ENCODE measurements around the gene NEGR1. TPM values are rescaled to one million over a fixed set of nuclear protein-coding genes. Genes with fewer than 3 reads are reported as not detected.

NEGR1 gene
- total and polyA plus RNA-seq, 2 experiments from 2014 or later: 0.57 to 0.94 TPM

DNA sequence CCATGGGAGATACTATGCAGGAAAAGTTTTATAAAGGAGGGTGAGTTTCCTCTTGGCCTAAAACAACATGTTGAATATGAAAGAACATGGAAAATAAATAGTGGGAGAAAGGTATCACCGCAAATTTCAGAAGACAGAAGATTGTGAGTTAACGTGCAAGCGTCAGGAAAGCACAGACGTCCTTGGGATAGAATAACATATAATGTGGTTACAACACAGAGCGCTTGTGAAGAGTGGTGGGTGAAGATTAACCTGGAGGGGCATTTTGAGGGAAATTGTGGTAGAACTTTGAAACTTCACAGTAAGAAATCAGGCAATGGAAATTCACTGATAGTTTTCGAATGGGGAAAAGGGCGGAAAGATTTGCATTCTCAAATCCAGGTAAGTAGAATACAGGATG, 47.3 kb downstream of the NEGR1 start (continued):
- TF ChIP-seq, protein P1, sequence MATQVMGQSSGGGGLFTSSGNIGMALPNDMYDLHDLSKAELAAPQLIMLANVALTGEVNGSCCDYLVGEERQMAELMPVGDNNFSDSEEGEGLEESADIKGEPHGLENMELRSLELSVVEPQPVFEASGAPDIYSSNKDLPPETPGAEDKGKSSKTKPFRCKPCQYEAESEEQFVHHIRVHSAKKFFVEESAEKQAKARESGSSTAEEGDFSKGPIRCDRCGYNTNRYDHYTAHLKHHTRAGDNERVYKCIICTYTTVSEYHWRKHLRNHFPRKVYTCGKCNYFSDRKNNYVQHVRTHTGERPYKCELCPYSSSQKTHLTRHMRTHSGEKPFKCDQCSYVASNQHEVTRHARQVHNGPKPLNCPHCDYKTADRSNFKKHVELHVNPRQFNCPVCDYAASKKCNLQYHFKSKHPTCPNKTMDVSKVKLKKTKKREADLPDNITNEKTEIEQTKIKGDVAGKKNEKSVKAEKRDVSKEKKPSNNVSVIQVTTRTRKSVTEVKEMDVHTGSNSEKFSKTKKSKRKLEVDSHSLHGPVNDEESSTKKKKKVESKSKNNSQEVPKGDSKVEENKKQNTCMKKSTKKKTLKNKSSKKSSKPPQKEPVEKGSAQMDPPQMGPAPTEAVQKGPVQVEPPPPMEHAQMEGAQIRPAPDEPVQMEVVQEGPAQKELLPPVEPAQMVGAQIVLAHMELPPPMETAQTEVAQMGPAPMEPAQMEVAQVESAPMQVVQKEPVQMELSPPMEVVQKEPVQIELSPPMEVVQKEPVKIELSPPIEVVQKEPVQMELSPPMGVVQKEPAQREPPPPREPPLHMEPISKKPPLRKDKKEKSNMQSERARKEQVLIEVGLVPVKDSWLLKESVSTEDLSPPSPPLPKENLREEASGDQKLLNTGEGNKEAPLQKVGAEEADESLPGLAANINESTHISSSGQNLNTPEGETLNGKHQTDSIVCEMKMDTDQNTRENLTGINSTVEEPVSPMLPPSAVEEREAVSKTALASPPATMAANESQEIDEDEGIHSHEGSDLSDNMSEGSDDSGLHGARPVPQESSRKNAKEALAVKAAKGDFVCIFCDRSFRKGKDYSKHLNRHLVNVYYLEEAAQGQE (IDR thresholded peaks at IDR 0.05; ENCODE audit: unreplicated experiment): no peak
- no peak for TF ChIP-seq STAT1 (IDR thresholded peaks at IDR 0.05; ENCODE audit: unreplicated experiment)
- no peak for TF ChIP-seq ZNF114 (CRISPR knock-in tag; IDR thresholded peaks at IDR 0.05)
- no peak for TF ChIP-seq NANOG (IDR thresholded peaks at IDR 0.05; ENCODE audit: borderline replicate concordance)
- TF ChIP-seq JUNB (IDR thresholded peaks at IDR 0.05; ENCODE audit: unreplicated experiment): no peak
- TF ChIP-seq EZH2 (IDR thresholded peaks at IDR 0.05; ENCODE audit: low read depth, unreplicated experiment): no peak
- no peak for TF ChIP-seq EZH2phosphoT487 (IDR thresholded peaks at IDR 0.05; ENCODE audit: unreplicated experiment)
- no peak for TF ChIP-seq ZNF331 (CRISPR knock-in tag; IDR thresholded peaks at IDR 0.05; ENCODE audit: low read depth)

DNA sequence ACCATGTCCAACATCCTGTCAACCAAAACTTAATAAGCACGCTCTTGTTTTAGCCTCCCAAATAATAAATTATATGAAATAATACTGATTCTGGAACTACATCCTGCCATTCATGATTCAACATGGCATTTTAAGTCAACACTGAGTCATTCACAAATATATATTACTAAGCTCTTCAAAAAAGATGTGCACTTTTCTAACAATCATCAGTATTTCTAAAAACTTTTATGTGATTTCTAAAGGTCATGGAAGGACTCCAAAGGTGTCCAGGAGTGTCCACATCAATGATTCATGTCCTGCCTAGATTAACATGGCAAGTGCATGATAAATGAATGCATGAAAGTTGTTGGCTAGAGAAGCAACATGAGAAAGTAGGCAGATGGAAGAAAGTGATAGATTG, 51.6 kb downstream of the NEGR1 start:
- no peak overlapping the region for H3K27ac ChIP-seq (ENCODE audit: low read depth)
- Mint-ChIP-seq H3K27me3 (ENCODE audit: insufficient read depth, low read depth, poor library complexity) (no peaks in the 10 kb centered on the region), H3K9me3 (no peaks in the 10 kb centered on the region), H3K4me3 (no peak overlapping the region), H3K27ac (no peak overlapping the region), H3K4me1 (no peaks in the 10 kb centered on the region), H3K36me3 (ENCODE audit: low read depth) (no peaks in the 10 kb centered on the region)
- H3F3A ChIP-seq (replicated peaks; ENCODE audit: low read depth): no peaks in the 10 kb centered on the region
- H3K4me3 ChIP-seq: no peak overlapping the region
- no peaks in the 10 kb centered on the region for H4K20me1 ChIP-seq (replicated peaks; ENCODE audit: insufficient read depth)
- no peaks in the 10 kb centered on the region for H3K79me2 ChIP-seq (replicated peaks; ENCODE audit: insufficient read depth)
- no peak overlapping the region for H2AFZ ChIP-seq
- no peak overlapping the region for H3K4me2 ChIP-seq
- no peaks in the 10 kb centered on the region for H3K27me3 ChIP-seq (ENCODE audit: insufficient read depth)
- no peaks in the 10 kb centered on the region; the same call in 1 of the 2 replicates for H3K9me2 ChIP-seq (ENCODE audit: insufficient read depth)
- H3K36me3 ChIP-seq (ENCODE audit: insufficient read depth): no peaks in the 10 kb centered on the region
- DNase-seq (ENCODE audit: low spot score): no peak
- no peak for ATAC-seq
- no peaks in the 10 kb centered on the region for H3K4me1 ChIP-seq (ENCODE audit: insufficient read depth)
- TF ChIP-seq, protein P2, sequence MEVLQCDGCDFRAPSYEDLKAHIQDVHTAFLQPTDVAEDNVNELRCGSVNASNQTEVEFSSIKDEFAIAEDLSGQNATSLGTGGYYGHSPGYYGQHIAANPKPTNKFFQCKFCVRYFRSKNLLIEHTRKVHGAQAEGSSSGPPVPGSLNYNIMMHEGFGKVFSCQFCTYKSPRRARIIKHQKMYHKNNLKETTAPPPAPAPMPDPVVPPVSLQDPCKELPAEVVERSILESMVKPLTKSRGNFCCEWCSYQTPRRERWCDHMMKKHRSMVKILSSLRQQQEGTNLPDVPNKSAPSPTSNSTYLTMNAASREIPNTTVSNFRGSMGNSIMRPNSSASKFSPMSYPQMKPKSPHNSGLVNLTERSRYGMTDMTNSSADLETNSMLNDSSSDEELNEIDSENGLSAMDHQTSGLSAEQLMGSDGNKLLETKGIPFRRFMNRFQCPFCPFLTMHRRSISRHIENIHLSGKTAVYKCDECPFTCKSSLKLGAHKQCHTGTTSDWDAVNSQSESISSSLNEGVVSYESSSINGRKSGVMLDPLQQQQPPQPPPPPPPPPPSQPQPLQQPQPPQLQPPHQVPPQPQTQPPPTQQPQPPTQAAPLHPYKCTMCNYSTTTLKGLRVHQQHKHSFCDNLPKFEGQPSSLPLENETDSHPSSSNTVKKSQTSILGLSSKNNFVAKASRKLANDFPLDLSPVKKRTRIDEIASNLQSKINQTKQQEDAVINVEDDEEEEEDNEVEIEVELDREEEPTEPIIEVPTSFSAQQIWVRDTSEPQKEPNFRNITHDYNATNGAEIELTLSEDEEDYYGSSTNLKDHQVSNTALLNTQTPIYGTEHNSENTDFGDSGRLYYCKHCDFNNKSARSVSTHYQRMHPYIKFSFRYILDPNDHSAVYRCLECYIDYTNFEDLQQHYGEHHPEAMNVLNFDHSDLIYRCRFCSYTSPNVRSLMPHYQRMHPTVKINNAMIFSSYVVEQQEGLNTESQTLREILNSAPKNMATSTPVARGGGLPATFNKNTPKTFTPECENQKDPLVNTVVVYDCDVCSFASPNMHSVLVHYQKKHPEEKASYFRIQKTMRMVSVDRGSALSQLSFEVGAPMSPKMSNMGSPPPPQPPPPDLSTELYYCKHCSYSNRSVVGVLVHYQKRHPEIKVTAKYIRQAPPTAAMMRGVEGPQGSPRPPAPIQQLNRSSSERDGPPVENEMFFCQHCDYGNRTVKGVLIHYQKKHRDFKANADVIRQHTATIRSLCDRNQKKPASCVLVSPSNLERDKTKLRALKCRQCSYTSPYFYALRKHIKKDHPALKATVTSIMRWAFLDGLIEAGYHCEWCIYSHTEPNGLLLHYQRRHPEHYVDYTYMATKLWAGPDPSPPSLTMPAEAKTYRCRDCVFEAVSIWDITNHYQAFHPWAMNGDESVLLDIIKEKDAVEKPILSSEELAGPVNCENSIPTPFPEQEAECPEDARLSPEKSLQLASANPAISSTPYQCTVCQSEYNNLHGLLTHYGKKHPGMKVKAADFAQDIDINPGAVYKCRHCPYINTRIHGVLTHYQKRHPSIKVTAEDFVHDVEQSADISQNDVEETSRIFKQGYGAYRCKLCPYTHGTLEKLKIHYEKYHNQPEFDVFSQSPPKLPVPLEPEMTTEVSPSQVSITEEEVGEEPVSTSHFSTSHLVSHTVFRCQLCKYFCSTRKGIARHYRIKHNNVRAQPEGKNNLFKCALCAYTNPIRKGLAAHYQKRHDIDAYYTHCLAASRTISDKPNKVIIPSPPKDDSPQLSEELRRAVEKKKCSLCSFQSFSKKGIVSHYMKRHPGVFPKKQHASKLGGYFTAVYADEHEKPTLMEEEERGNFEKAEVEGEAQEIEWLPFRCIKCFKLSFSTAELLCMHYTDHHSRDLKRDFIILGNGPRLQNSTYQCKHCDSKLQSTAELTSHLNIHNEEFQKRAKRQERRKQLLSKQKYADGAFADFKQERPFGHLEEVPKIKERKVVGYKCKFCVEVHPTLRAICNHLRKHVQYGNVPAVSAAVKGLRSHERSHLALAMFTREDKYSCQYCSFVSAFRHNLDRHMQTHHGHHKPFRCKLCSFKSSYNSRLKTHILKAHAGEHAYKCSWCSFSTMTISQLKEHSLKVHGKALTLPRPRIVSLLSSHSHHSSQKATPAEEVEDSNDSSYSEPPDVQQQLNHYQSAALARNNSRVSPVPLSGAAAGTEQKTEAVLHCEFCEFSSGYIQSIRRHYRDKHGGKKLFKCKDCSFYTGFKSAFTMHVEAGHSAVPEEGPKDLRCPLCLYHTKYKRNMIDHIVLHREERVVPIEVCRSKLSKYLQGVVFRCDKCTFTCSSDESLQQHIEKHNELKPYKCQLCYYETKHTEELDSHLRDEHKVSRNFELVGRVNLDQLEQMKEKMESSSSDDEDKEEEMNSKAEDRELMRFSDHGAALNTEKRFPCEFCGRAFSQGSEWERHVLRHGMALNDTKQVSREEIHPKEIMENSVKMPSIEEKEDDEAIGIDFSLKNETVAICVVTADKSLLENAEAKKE (CRISPR knock-in tag; IDR thresholded peaks at IDR 0.05): no peak
- no peak for TF ChIP-seq ZNF331 (CRISPR knock-in tag; IDR thresholded peaks at IDR 0.05; ENCODE audit: low read depth)
- TF ChIP-seq NANOG (IDR thresholded peaks at IDR 0.05; ENCODE audit: borderline replicate concordance): no peak
- no peak for TF ChIP-seq EZH2 (IDR thresholded peaks at IDR 0.05; ENCODE audit: low read depth, unreplicated experiment)
- no peak for TF ChIP-seq STAT1 (IDR thresholded peaks at IDR 0.05; ENCODE audit: unreplicated experiment)
- no peak for TF ChIP-seq EZH2phosphoT487 (IDR thresholded peaks at IDR 0.05; ENCODE audit: unreplicated experiment)
- TF ChIP-seq, protein P1 (IDR thresholded peaks at IDR 0.05; ENCODE audit: unreplicated experiment): no peak
- TF ChIP-seq CREB1 (CRISPR knock-in tag; IDR thresholded peaks at IDR 0.05; ENCODE audit: low read depth): no peak
- TF ChIP-seq POLR2AphosphoS5 (IDR thresholded peaks at IDR 0.05; ENCODE audit: low read depth): no peak
- no peak for TF ChIP-seq JUNB (IDR thresholded peaks at IDR 0.05; ENCODE audit: unreplicated experiment)
- TF ChIP-seq ZNF114 (CRISPR knock-in tag; IDR thresholded peaks at IDR 0.05): no peak

All from GM23338 (cell line).